Sciatic nerve (tissue), 2 donors: ENCODE results near the gene SYNDIG1. TPM values are rescaled to one million over a fixed set of nuclear protein-coding genes. Genes with fewer than 3 reads are reported as not detected.
A peak's percentile ranks its signal among the peaks of the same experiment; 100 is the strongest.

ENCODE experiments used
- ATAC-seq: fragments of 200-7000 bp; cut with Tn5 transposase; one replicate; pipeline ENCODE4 v1.9.1; 2020; ENCODE audit warnings: mild to moderate bottlenecking, moderate library complexity
- DNase-seq: peaks from one replicate; pipeline ENCODE4 v3.0.0-alpha.2; 2020; ENCODE audit warnings: low spot score
- intact Hi-C: fragments of 100-400 bp; cut with DNase I; formaldehyde crosslinking; loops from one replicate; pipeline ENCODE4 v1.14.2; 2022
- total RNA-seq: library from RNA; stranded (reverse); fragmentation: NEBNext Ultra II Directional; extraction: Animal tissue kit (Norgen Biotek cat#: 25700); gene quantifications from one replicate; pipeline ENCODE4 v1.2.1, GENCODE V29; 2021
- donor health status: DM: no; HTN: no; CAD: no.
- donor health status: DM: no; HTN: no; CAD: no.

SYNDIG1 gene
- total RNA-seq, 1 donor from 2014 or later, result 17.9 TPM

GRCh38 chr20:24488064-24488799, 18.8 kb downstream of the SYNDIG1 start:
- intact Hi-C loops, result no loop called here
- ATAC-seq, result no peak
- no peak for DNase-seq

- intact Hi-C loops, result no loop called here
- no peak for ATAC-seq
- no peak for DNase-seq
Observed at GRCh38 chr20:24488800-24489175, 19.4 kb downstream of the SYNDIG1 start.

- DNase-seq (no peak), ATAC-seq (no peak)
- intact Hi-C loops, result no loop called here
Observed at GRCh38 chr20:24489193-24489592, 19.8 kb downstream of the SYNDIG1 start.

GRCh38 chr20:24489631-24490260, 20.3 kb downstream of the SYNDIG1 start:
- ATAC-seq, result no peak
- intact Hi-C loops, result no loop called here
- no peak for DNase-seq

- DNase-seq (no peak), ATAC-seq (no peak)
- intact Hi-C loops, result no loop called here
Observed at GRCh38 chr20:24490598-24490997, 21.2 kb downstream of the SYNDIG1 start.

- intact Hi-C loops, result no loop called here
- no peak for ATAC-seq
- no peak for DNase-seq
Observed at GRCh38 chr20:24491041-24491756, 21.8 kb downstream of the SYNDIG1 start.

- DNase-seq (no peak), ATAC-seq (no peak)
- intact Hi-C loops, result no loop called here
Observed at GRCh38 chr20:24492031-24492607, 22.7 kb downstream of the SYNDIG1 start.

- ATAC-seq, result no peak
- intact Hi-C loops, result no loop called here
Observed at GRCh38 chr20:24492698-24493097, 23.3 kb downstream of the SYNDIG1 start.

GRCh38 chr20:24493181-24493580, 23.8 kb downstream of the SYNDIG1 start:
- no peak for DNase-seq
- no peak for ATAC-seq
- intact Hi-C loops, result no loop called here

More at GRCh38 chr20:24492698-24493097, 23.3 kb downstream of the SYNDIG1 start:
- no peak for DNase-seq

- intact Hi-C loops, result no loop called here
- no peak for DNase-seq
- ATAC-seq, result no peak
Observed at GRCh38 chr20:24493661-24494459, 24.4 kb downstream of the SYNDIG1 start.

- ATAC-seq (no peak), DNase-seq (no peak)
- intact Hi-C loops, result no loop called here
Observed at GRCh38 chr20:24494460-24494920, 25.1 kb downstream of the SYNDIG1 start.

GRCh38 chr20:24495266-24495665, 25.8 kb downstream of the SYNDIG1 start:
- intact Hi-C loops, result no loop called here
- no peak for ATAC-seq
- DNase-seq, result no peak

GRCh38 chr20:24497851-24498250, 28.4 kb downstream of the SYNDIG1 start:
- intact Hi-C loops, result no loop called here
- DNase-seq (no peak), ATAC-seq (no peak)

GRCh38 chr20:24498641-24499040, 29.2 kb downstream of the SYNDIG1 start:
- intact Hi-C loops, result no loop called here
- DNase-seq (no peak), ATAC-seq (no peak)

GRCh38 chr20:24499472-24499871, 30.0 kb downstream of the SYNDIG1 start:
- no peak for ATAC-seq
- no peak for DNase-seq
- intact Hi-C loops, result no loop called here

GRCh38 chr20:24501764-24502556, 32.5 kb downstream of the SYNDIG1 start:
- ATAC-seq (peak; percentile 67), DNase-seq (no peak)
- intact Hi-C loops, result no loop called here

GRCh38 chr20:24502661-24503060, 33.2 kb downstream of the SYNDIG1 start:
- intact Hi-C loops, result no loop called here
- no peak for DNase-seq
- no peak for ATAC-seq

GRCh38 chr20:24503352-24503931, 34.0 kb downstream of the SYNDIG1 start:
- DNase-seq (no peak), ATAC-seq (peak; percentile 42)
- intact Hi-C loops, result no loop called here
